Measurements from ENCODE around the gene GUCY2C. TPM values are rescaled to one million over a fixed set of nuclear protein-coding genes. Genes with fewer than 3 reads are reported as not detected.

Gene GUCY2C
- total and polyA plus RNA-seq, 2 donors (not counting 1 experiment from before 2014, with no cell fraction given), result 0.28 to 0.37 TPM

DNA sequence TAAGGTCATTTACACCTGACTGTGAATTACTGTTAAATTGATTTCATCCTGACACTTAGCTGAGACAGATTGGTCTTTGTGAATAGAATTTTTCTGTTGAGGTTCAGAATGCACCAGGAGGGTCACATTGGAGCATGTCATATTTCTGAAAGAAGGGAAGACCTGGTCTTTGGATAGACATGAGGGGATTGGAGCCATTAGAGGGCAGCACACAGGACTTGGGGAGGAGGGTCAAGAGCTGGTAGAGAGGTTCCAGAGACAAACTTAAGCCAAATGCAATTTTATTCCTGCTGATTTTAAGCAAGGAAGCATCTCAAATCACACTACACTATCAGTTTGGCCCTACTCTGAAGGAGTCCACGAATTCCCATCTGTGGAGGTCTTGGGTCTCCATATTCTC lies 41.1 kb downstream of the GUCY2C start:
- Histone ChIP-seq H3K36me3 (replicated peaks in 1 of 2; ENCODE audit: control extremely low read depth in 1 of 2, control insufficient read depth in 1 of 2, extremely low read depth in 1 of 2, insufficient read depth in 2 of 2, low read length in 1 of 2) (no peaks in the 10 kb centered on the region), H3K4me1 (ENCODE audit: control insufficient read depth in 2 of 2, insufficient read depth in 2 of 2, low read length in 2 of 2) (no peaks in the 10 kb centered on the region), H3K27ac (ENCODE audit: low read length in 2 of 2) (no peak overlapping the region), H3K27me3 (replicated peaks in 1 of 4; ENCODE audit: control extremely low read depth in 1 of 4, control insufficient read depth in 3 of 4, insufficient read depth in 4 of 4, low read length in 3 of 4) (no peaks in the 10 kb centered on the region), H3K4me2 (replicated peaks; ENCODE audit: low read depth, low read length, poor library complexity, severe bottlenecking) (no peak overlapping the region), H3K9ac (ENCODE audit: low read length) (no peak overlapping the region), H3K79me2 (ENCODE audit: control insufficient read depth, insufficient read depth, low read length) (no peaks in the 10 kb centered on the region), H2AFZ (ENCODE audit: insufficient read depth, low read depth, low read length, poor library complexity, severe bottlenecking) (no peak overlapping the region), H3K4me3 (ENCODE audit: control extremely low read depth in 1 of 5, extremely low read depth in 1 of 5, insufficient read depth in 1 of 5, low read depth in 2 of 5, low read length in 4 of 5) (no peak overlapping the region), H4K20me1 (ENCODE audit: control insufficient read depth, insufficient read depth, low read length, poor library complexity, severe bottlenecking) (no peaks in the 10 kb centered on the region), H3K9me3 (ENCODE audit: control extremely low read depth in 1 of 3, control insufficient read depth in 2 of 3, insufficient read depth in 1 of 3, low read length in 2 of 3) (peaks cover 0 to 3% (median 0%) of the 10 kb centered on the region in 3 donors)
- POLR2A ChIA-PET, result no interaction called here
- no peak for TF ChIP-seq EZH2 (IDR thresholded peaks at IDR 0.05; ENCODE audit: borderline replicate concordance, insufficient read depth, low read depth, low read length, poor library complexity, severe bottlenecking)
- TF ChIP-seq, protein P1, sequence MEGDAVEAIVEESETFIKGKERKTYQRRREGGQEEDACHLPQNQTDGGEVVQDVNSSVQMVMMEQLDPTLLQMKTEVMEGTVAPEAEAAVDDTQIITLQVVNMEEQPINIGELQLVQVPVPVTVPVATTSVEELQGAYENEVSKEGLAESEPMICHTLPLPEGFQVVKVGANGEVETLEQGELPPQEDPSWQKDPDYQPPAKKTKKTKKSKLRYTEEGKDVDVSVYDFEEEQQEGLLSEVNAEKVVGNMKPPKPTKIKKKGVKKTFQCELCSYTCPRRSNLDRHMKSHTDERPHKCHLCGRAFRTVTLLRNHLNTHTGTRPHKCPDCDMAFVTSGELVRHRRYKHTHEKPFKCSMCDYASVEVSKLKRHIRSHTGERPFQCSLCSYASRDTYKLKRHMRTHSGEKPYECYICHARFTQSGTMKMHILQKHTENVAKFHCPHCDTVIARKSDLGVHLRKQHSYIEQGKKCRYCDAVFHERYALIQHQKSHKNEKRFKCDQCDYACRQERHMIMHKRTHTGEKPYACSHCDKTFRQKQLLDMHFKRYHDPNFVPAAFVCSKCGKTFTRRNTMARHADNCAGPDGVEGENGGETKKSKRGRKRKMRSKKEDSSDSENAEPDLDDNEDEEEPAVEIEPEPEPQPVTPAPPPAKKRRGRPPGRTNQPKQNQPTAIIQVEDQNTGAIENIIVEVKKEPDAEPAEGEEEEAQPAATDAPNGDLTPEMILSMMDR (IDR thresholded peaks at IDR 0.05), result no peak
- no peak for DNase-seq
- Mint-ChIP-seq H3K4me1 (no peaks in the 10 kb centered on the region), H3K4me3 (no peak overlapping the region), H3K9me3 (ENCODE audit: insufficient read depth) (no peaks in the 10 kb centered on the region), H3K27me3 (peaks cover 3% of the 10 kb centered on the region), H3K27ac (no peak overlapping the region)
- no peak for ATAC-seq (ENCODE audit: low read depth)
- WGBS (ENCODE audit: insufficient coverage), result no CpG with 5 or more reads among the region's 1 CpG
- CTCF ChIA-PET, result interaction anchor here (1.4 kb wide), 1 partner anchor 26 kb away, joined by 5 read pairs; no protein-coding TSS in a partner anchor
- intact Hi-C loops (cut with micrococcal nuclease), result no loop called here

DNA sequence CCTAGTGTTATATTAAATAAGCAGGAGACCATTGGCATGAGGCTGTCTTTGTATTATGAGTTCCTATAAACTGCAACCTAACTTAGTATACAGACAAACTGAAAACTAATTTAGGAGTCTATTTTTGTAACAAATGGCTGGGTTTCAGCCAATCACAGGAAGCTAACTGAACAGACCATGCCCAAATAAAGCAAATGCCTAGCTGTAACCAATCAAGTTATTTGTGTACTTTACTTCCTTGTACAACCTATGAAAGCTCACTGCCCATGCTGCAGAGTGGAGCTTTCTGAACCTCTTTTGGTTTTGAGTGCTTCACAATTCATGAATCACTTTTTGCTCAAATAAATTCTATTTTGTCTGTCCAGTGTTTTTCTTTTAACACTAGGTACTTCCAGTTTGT lies 41.6 kb downstream of the GUCY2C start:
- Histone ChIP-seq H3K79me2 (ENCODE audit: control insufficient read depth, insufficient read depth, low read length) (no peaks in the 10 kb centered on the region), H3K27ac (ENCODE audit: low read length in 2 of 2) (no peak overlapping the region), H3K4me3 (ENCODE audit: control extremely low read depth in 1 of 5, extremely low read depth in 1 of 5, insufficient read depth in 1 of 5, low read depth in 2 of 5, low read length in 4 of 5) (no peak overlapping the region), H3K9ac (ENCODE audit: low read length) (no peak overlapping the region), H3K4me1 (ENCODE audit: control insufficient read depth in 2 of 2, insufficient read depth in 2 of 2, low read length in 2 of 2) (no peaks in the 10 kb centered on the region), H3K4me2 (replicated peaks; ENCODE audit: low read depth, low read length, poor library complexity, severe bottlenecking) (no peak overlapping the region), H2AFZ (ENCODE audit: insufficient read depth, low read depth, low read length, poor library complexity, severe bottlenecking) (no peak overlapping the region), H3K9me3 (ENCODE audit: control extremely low read depth in 1 of 3, control insufficient read depth in 2 of 3, insufficient read depth in 1 of 3, low read length in 2 of 3) (peaks cover 0 to 3% (median 0%) of the 10 kb centered on the region in 3 donors), H3K27me3 (replicated peaks in 1 of 4; ENCODE audit: control extremely low read depth in 1 of 4, control insufficient read depth in 3 of 4, insufficient read depth in 4 of 4, low read length in 3 of 4) (no peaks in the 10 kb centered on the region), H3K36me3 (replicated peaks in 1 of 2; ENCODE audit: control extremely low read depth in 1 of 2, control insufficient read depth in 1 of 2, extremely low read depth in 1 of 2, insufficient read depth in 2 of 2, low read length in 1 of 2) (no peaks in the 10 kb centered on the region), H4K20me1 (ENCODE audit: control insufficient read depth, insufficient read depth, low read length, poor library complexity, severe bottlenecking) (no peaks in the 10 kb centered on the region)
- TF ChIP-seq, protein P1 (IDR thresholded peaks at IDR 0.05), result no peak
- TF ChIP-seq EZH2 (IDR thresholded peaks at IDR 0.05; ENCODE audit: borderline replicate concordance, insufficient read depth, low read depth, low read length, poor library complexity, severe bottlenecking), result no peak
- POLR2A ChIA-PET, result no interaction called here
- Mint-ChIP-seq H3K4me1 (no peaks in the 10 kb centered on the region), H3K9me3 (ENCODE audit: insufficient read depth) (no peaks in the 10 kb centered on the region), H3K27ac (no peak overlapping the region), H3K27me3 (peaks cover 3% of the 10 kb centered on the region), H3K4me3 (no peak overlapping the region)
- CTCF ChIA-PET, result interaction anchor here (1.4 kb wide), 1 partner anchor 25 kb away, joined by 5 read pairs; no protein-coding TSS in a partner anchor
- DNase-seq, result no peak
- intact Hi-C loops (cut with micrococcal nuclease), result no loop called here
- ATAC-seq (ENCODE audit: low read depth), result no peak
